ENCODE data around the gene ADAMTS5.

DNA sequence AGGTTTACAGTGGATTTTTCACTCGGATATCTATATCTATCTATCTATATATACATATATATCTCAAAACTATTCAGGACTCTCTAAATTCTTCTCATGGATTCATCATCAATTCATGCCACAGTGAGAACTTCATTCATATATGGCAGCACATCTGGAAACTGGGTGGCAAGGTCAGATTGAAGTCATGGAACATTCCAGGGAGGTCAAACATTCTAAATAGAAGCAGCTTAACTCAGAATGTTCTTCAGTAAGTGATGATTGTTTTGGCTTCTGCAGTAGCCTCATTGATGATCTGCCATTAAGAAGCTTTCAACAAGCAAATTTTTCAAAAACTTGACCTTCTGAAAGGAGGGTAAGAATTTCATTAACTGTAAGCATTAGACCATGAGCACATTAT is 74.7 kb downstream of the ADAMTS5 start:
- TF ChIP-seq, protein P1, sequence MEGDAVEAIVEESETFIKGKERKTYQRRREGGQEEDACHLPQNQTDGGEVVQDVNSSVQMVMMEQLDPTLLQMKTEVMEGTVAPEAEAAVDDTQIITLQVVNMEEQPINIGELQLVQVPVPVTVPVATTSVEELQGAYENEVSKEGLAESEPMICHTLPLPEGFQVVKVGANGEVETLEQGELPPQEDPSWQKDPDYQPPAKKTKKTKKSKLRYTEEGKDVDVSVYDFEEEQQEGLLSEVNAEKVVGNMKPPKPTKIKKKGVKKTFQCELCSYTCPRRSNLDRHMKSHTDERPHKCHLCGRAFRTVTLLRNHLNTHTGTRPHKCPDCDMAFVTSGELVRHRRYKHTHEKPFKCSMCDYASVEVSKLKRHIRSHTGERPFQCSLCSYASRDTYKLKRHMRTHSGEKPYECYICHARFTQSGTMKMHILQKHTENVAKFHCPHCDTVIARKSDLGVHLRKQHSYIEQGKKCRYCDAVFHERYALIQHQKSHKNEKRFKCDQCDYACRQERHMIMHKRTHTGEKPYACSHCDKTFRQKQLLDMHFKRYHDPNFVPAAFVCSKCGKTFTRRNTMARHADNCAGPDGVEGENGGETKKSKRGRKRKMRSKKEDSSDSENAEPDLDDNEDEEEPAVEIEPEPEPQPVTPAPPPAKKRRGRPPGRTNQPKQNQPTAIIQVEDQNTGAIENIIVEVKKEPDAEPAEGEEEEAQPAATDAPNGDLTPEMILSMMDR (IDR thresholded peaks at IDR 0.05; ENCODE audit: low read length), result no peak
- no peak for TF ChIP-seq EZH2 (IDR thresholded peaks at IDR 0.05; ENCODE audit: borderline replicate concordance, low read length)

Measured in OCI-LY1 (cell line).